OCI-LY1 (cell line): ENCODE results near the gene SIRPA.

Experiments
- H2AFZ ChIP-seq: fragments of 200-600 bp; sonication (generic), shearing (Covaris generic); 2 replicates; pipeline ENCODE4 v1.6.0; 2014; ENCODE audit warnings: antibody characterized with exemption, mild to moderate bottlenecking, low read length
- H3F3A ChIP-seq: fragments of 200-600 bp; sonication (generic), shearing (Covaris generic); 2 replicates; pipeline ENCODE4 v1.6.0; 2014; ENCODE audit warnings: mild to moderate bottlenecking, antibody characterized with exemption, low read length, moderate library complexity; ENCODE audit not compliant: insufficient read depth
- H3K27ac ChIP-seq: fragments of 200-600 bp; sonication (generic); 2 replicates; pipeline ENCODE4 v1.5.1; 2014; ENCODE audit warnings: low read length, mixed run types, mild to moderate bottlenecking, low read depth; ENCODE audit not compliant: poor library complexity, severe bottlenecking
- H3K27me3 ChIP-seq: fragments of 200-600 bp; sonication (generic); 2 replicates; pipeline ENCODE4 v1.6.0; 2014; ENCODE audit warnings: antibody characterized with exemption, mild to moderate bottlenecking, low read length, moderate library complexity; ENCODE audit not compliant: insufficient read depth
- H3K36me3 ChIP-seq: fragments of 200-600 bp; sonication (generic); 2 replicates; pipeline ENCODE4 v1.6.1; 2014; ENCODE audit warnings: mild to moderate bottlenecking, antibody characterized with exemption, low read length, moderate library complexity, mixed read lengths; ENCODE audit not compliant: insufficient read depth
- H3K4me1 ChIP-seq: fragments of 200-600 bp; sonication (generic); 2 replicates; pipeline ENCODE4 v1.5.1; 2014; ENCODE audit warnings: mild to moderate bottlenecking, low read length, moderate library complexity; ENCODE audit not compliant: insufficient read depth, severe bottlenecking
- H3K4me2 ChIP-seq: fragments of 200-600 bp; sonication (generic), shearing (Covaris generic); 2 replicates; pipeline ENCODE4 v1.6.1; 2014; ENCODE audit warnings: low read length
- H3K4me3 ChIP-seq: fragments of 200-600 bp; sonication (generic); 2 replicates; pipeline ENCODE4 v1.5.1; 2014; ENCODE audit warnings: low read length, low read depth, mild to moderate bottlenecking, mixed read lengths; ENCODE audit not compliant: poor library complexity, severe bottlenecking
- H3K79me2 ChIP-seq: fragments of 200-600 bp; shearing (Covaris generic); 2 replicates; pipeline ENCODE4 v1.6.1; 2016; ENCODE audit warnings: mixed run types, low read length, mixed read lengths; ENCODE audit not compliant: insufficient read depth
- H3K9ac ChIP-seq: fragments of 200-600 bp; sonication (generic), shearing (Covaris generic); 2 replicates; pipeline ENCODE4 v1.6.1; 2014; ENCODE audit warnings: mild to moderate bottlenecking, low read length, mixed read lengths
- H3K9me2 ChIP-seq: fragments of 200-600 bp; sonication (generic), shearing (Covaris generic); 2 replicates; pipeline ENCODE4 v1.6.1; 2014; ENCODE audit warnings: low read depth, mild to moderate bottlenecking, low read length, mixed read lengths
- H3K9me3 ChIP-seq: fragments of 200-600 bp; shearing (Covaris generic); 2 replicates; pipeline ENCODE4 v1.6.1; 2014; ENCODE audit warnings: low read length, mixed read lengths
- H4K20me1 ChIP-seq: fragments of 200-600 bp; sonication (generic), shearing (Covaris generic); 2 replicates; pipeline ENCODE4 v1.6.0; 2016; ENCODE audit warnings: mild to moderate bottlenecking, low read length; ENCODE audit not compliant: insufficient read depth
- CTCF ChIP-seq: fragments of 200-600 bp; sonication (generic), shearing (Covaris generic); IDR thresholded peaks from 2 replicates; pipeline ENCODE4 v1.5.1; 2017; ENCODE audit warnings: mild to moderate bottlenecking, antibody characterized with exemption, low read length, moderate library complexity, mixed read lengths
- EZH2 ChIP-seq: fragments of 200-600 bp; sonication (generic), shearing (Covaris generic); IDR thresholded peaks from 2 replicates; pipeline ENCODE4 v1.8.0; 2017; ENCODE audit warnings: borderline replicate concordance, mixed run types, mild to moderate bottlenecking, antibody characterized with exemption, low read length, moderate library complexity, mixed read lengths

The SIRPA gene

GRCh38 chr20:1905009-1905408 is 9.8 kb downstream of the SIRPA start:
- Histone ChIP-seq H3K4me2 (no peak overlapping the region), H3K9ac (no peak overlapping the region), H3K27me3 (no peaks in the 10 kb centered on the region), H3K9me3 (no peaks in the 10 kb centered on the region), H3K4me3 (no peak overlapping the region), H4K20me1 (no peaks in the 10 kb centered on the region), H3F3A (no peaks in the 10 kb centered on the region), H3K79me2 (no peaks in the 10 kb centered on the region), H2AFZ (no peak overlapping the region), H3K4me1 (no peaks in the 10 kb centered on the region), H3K9me2 (no peaks in the 10 kb centered on the region), H3K36me3 (no peaks in the 10 kb centered on the region), H3K27ac (no peak overlapping the region)
- TF ChIP-seq EZH2 (no peak), CTCF (no peak)

GRCh38 chr20:1905693-1906092 is 10.5 kb downstream of the SIRPA start:
- no peak overlapping the region for H3K27ac ChIP-seq
- no peaks in the 10 kb centered on the region for H3K36me3 ChIP-seq
- no peaks in the 10 kb centered on the region for H3K9me2 ChIP-seq
- TF ChIP-seq EZH2 (no peak), CTCF (no peak)
- no peaks in the 10 kb centered on the region for H3K79me2 ChIP-seq
- no peaks in the 10 kb centered on the region for H4K20me1 ChIP-seq
- no peaks in the 10 kb centered on the region for H3K9me3 ChIP-seq
- no peaks in the 10 kb centered on the region for H3F3A ChIP-seq
- no peaks in the 10 kb centered on the region for H3K4me1 ChIP-seq
- H3K4me3 ChIP-seq = no peak overlapping the region
- H3K9ac ChIP-seq = no peak overlapping the region
- H3K27me3 ChIP-seq = no peaks in the 10 kb centered on the region
- H3K4me2 ChIP-seq = no peak overlapping the region
- no peak overlapping the region for H2AFZ ChIP-seq

- Histone ChIP-seq H4K20me1 (no peaks in the 10 kb centered on the region), H3K4me2 (no peak overlapping the region), H2AFZ (no peak overlapping the region), H3K9me2 (no peaks in the 10 kb centered on the region), H3F3A (no peaks in the 10 kb centered on the region), H3K9me3 (no peaks in the 10 kb centered on the region), H3K27ac (no peak overlapping the region), H3K9ac (no peak overlapping the region), H3K27me3 (no peaks in the 10 kb centered on the region), H3K4me3 (no peak overlapping the region), H3K36me3 (no peaks in the 10 kb centered on the region), H3K4me1 (no peaks in the 10 kb centered on the region), H3K79me2 (no peaks in the 10 kb centered on the region)
- TF ChIP-seq CTCF (no peak), EZH2 (no peak)
Measured at GRCh38 chr20:1906361-1907051, 11.3 kb downstream of the SIRPA start.
